ENCODE data around the gene CD200R1L. TPM values are rescaled to one million over a fixed set of nuclear protein-coding genes. Genes with fewer than 3 reads are reported as not detected.

CD200R1L gene
- total RNA-seq, 1 experiment from 2014 or later = not detected

GRCh38 chr3:112873632-112874031, 27.0 kb upstream of the CD200R1L start:
- no peak overlapping the region for H2BK12ac ChIP-seq (ENCODE audit: insufficient read length, low read depth, low read length)
- H3K36me3 Mint-ChIP-seq (ENCODE audit: insufficient read depth in 1 of 3, low read depth in 3 of 3) = peaks cover 0 to 13% (median 0%) of the 10 kb centered on the region in 3 experiments; a peak in 4 of 7 replicates
- no peak overlapping the region for H3K4me2 ChIP-seq (ENCODE audit: insufficient read depth, insufficient read length, low read length)
- H3K4ac ChIP-seq (ENCODE audit: low read depth, low read length) = no peak overlapping the region
- no peak overlapping the region for H3K18ac ChIP-seq (ENCODE audit: insufficient read length, low read depth, low read length)
- H3K9ac ChIP-seq (ENCODE audit: extremely low read depth, insufficient read length, low read length) = no peak overlapping the region
- H3K56ac ChIP-seq (ENCODE audit: insufficient read length, low read depth, low read length) = no peak overlapping the region
- H3K9me3 Mint-ChIP-seq = peaks cover 11 to 15% of the 10 kb centered on the region in 2 experiments
- no peak overlapping the region for H2BK5ac ChIP-seq (ENCODE audit: insufficient read length, low read length)
- no peak for TF ChIP-seq CTCF (conservative IDR thresholded peaks at IDR 0.05)
- H3K79me2 ChIP-seq (ENCODE audit: insufficient read depth, low read length) = no peaks in the 10 kb centered on the region
- H3K14ac ChIP-seq (ENCODE audit: insufficient read depth, low read length) = no peak overlapping the region
- no peak overlapping the region; a peak in 1 of 7 replicates for H3K27ac Mint-ChIP-seq
- H3K79me1 ChIP-seq (ENCODE audit: insufficient read depth, low read depth, low read length, poor library complexity, severe bottlenecking) = no peaks in the 10 kb centered on the region
- no peak overlapping the region for H3T11ph ChIP-seq (ENCODE audit: low read length)
- H3K9me3 ChIP-seq (ENCODE audit: control insufficient read depth, low read depth, low read length) = no peaks in the 10 kb centered on the region
- no peak overlapping the region for H3K23ac ChIP-seq (ENCODE audit: insufficient read length, low read depth, low read length)
- no peaks in the 10 kb centered on the region for H4K20me1 ChIP-seq (ENCODE audit: control insufficient read depth, insufficient read depth, insufficient read length)
- H3K4me1 ChIP-seq (ENCODE audit: insufficient read depth, low read length) = no peaks in the 10 kb centered on the region; the same call in 1 of the 2 replicates
- DNase-seq = no peak
- H3K4me1 Mint-ChIP-seq = peaks cover 22 to 23% of the 10 kb centered on the region in 2 experiments
- no CpG with 5 or more reads among the region's 2 CpGs for WGBS (ENCODE audit: extremely low coverage, insufficient read length, low lambda C conversion rate)
- no peak overlapping the region for H2AFZ ChIP-seq (ENCODE audit: low read length)
- no peak overlapping the region for H2AK5ac ChIP-seq (ENCODE audit: insufficient read length, low read length)
- no peak overlapping the region for H2BK120ac ChIP-seq (ENCODE audit: low read depth, low read length, poor library complexity, severe bottlenecking)
- no peaks in the 10 kb centered on the region for H3K27me3 ChIP-seq (ENCODE audit: insufficient read depth, low read length)
- H3K27ac ChIP-seq (ENCODE audit: insufficient read length, low read depth, low read length) = no peak overlapping the region
- no peaks in the 10 kb centered on the region for H3K23me2 ChIP-seq (ENCODE audit: insufficient read length, low read depth, low read length, poor library complexity, severe bottlenecking)
- no peak overlapping the region; a peak in 1 of 5 replicates for H3K4me3 Mint-ChIP-seq
- H4K91ac ChIP-seq (ENCODE audit: insufficient read length, low read depth, low read length) = no peak overlapping the region
- H2BK15ac ChIP-seq (ENCODE audit: low read depth, low read length) = no peak overlapping the region
- H4K5ac ChIP-seq (ENCODE audit: insufficient read length, low read depth, low read length) = no peak overlapping the region
- no peaks in the 10 kb centered on the region for H3K27me3 Mint-ChIP-seq (ENCODE audit: low read depth)
- H4K8ac ChIP-seq (replicated peaks; ENCODE audit: insufficient read length, low read depth, low read length) = no peak overlapping the region
- H2BK20ac ChIP-seq (ENCODE audit: low read depth, low read length, poor library complexity, severe bottlenecking) = no peak overlapping the region
